Measurements from ENCODE around the gene C3orf49.

Gene C3orf49

GRCh38 chr3:63851287-63851686, 32.2 kb downstream of the C3orf49 start:
- no peak for DNase-seq

- no peak for DNase-seq
Observed at GRCh38 chr3:63853106-63853505, 34.0 kb downstream of the C3orf49 start.

- no peak for DNase-seq
Observed at GRCh38 chr3:63855333-63855940, 36.3 kb downstream of the C3orf49 start.

GRCh38 chr3:63857311-63857710, 38.2 kb downstream of the C3orf49 start:
- peak; percentile 30 for DNase-seq

GRCh38 chr3:63860776-63861175, 41.7 kb downstream of the C3orf49 start:
- DNase-seq, result no peak

GRCh38 chr3:63861306-63861705, 42.2 kb downstream of the C3orf49 start:
- DNase-seq, result no peak

- DNase-seq, result no peak
Observed at GRCh38 chr3:63862804-63863149, 43.7 kb downstream of the C3orf49 start.

- peak; percentile 76 for DNase-seq
Observed at GRCh38 chr3:63863150-63864007, 44.3 kb downstream of the C3orf49 start, which contains the start of the genes ATXN7 and THOC7. Gene ATXN7 (plus strand): TSS chr3:63863867. CDS start chr3:63912599, 48,732 bp downstream. Gene THOC7 (minus strand): TSS chr3:63863805. CDS start chr3:63863790, 15 bp downstream.

- DNase-seq, result peak; percentile 24
Observed at GRCh38 chr3:63864008-63864964, 45.2 kb downstream of the C3orf49 start.

GRCh38 chr3:63864965-63865327, 45.8 kb downstream of the C3orf49 start:
- no peak for DNase-seq

GRCh38 chr3:63867225-63867624, 48.1 kb downstream of the C3orf49 start:
- DNase-seq, result no peak

- DNase-seq, result no peak
Observed at GRCh38 chr3:63869940-63870614, 51.0 kb downstream of the C3orf49 start.

GRCh38 chr3:63870615-63871005, 51.5 kb downstream of the C3orf49 start:
- no peak for DNase-seq

GRCh38 chr3:63872135-63872924, 53.2 kb downstream of the C3orf49 start:
- peak; percentile 77 for DNase-seq

GRCh38 chr3:63874769-63875168, 55.7 kb downstream of the C3orf49 start:
- no peak for DNase-seq

- no peak for DNase-seq
Observed at GRCh38 chr3:63875510-63875909, 56.4 kb downstream of the C3orf49 start.

GRCh38 chr3:63876260-63876659, 57.2 kb downstream of the C3orf49 start:
- DNase-seq, result no peak

- DNase-seq, result peak; percentile 43
Observed at GRCh38 chr3:63877737-63878393, 58.8 kb downstream of the C3orf49 start.

GRCh38 chr3:63878394-63879060, 59.4 kb downstream of the C3orf49 start:
- no peak for DNase-seq

- no peak for DNase-seq
Observed at GRCh38 chr3:63880653-63881052, 61.6 kb downstream of the C3orf49 start.

Data from fibroblast of skin of scalp (primary cell).